ENCODE measurements around the gene ZYG11A. TPM values are rescaled to one million over a fixed set of nuclear protein-coding genes. Genes with fewer than 3 reads are reported as not detected.
"Not testable (repeated sequence)": the region's sequence is repeated elsewhere in the genome, so short reads cannot be mapped to it uniquely, and the experiment has no call there.

ZYG11A gene
- total RNA-seq (2014; rRNA removed; shearing (Covaris generic)): 6.8 and 7.7 TPM in 2 replicates

GRCh38 chr1:52842643-52843310 is at the start of gene ZYG11A:
TSS of gene ZYG11A (plus strand) at chr1:52842760. CDS start at chr1:52842884, 124 bp downstream.
- peak; percentile 72 for DNase-seq (ENCODE audit: low spot score)

- not testable (repeated sequence) for DNase-seq (ENCODE audit: low spot score)
Measured at GRCh38 chr1:52793717-52794116, 48.8 kb upstream of the ZYG11A start.

- DNase-seq (ENCODE audit: low spot score): no peak
Measured at GRCh38 chr1:52795464-52795863, 47.1 kb upstream of the ZYG11A start.

GRCh38 chr1:52798331-52798730 is 44.2 kb upstream of the ZYG11A start:
- DNase-seq (ENCODE audit: low spot score): no peak

GRCh38 chr1:52801011-52801410 is 41.5 kb upstream of the ZYG11A start:
- DNase-seq (ENCODE audit: low spot score): no peak

GRCh38 chr1:52804083-52804482 is 38.5 kb upstream of the ZYG11A start:
- not testable (repeated sequence) for DNase-seq (ENCODE audit: low spot score)

- no peak for DNase-seq (ENCODE audit: low spot score)
Measured at GRCh38 chr1:52814465-52814864, 28.1 kb upstream of the ZYG11A start.

GRCh38 chr1:52820830-52821229 is 21.7 kb upstream of the ZYG11A start:
- not testable (repeated sequence) for DNase-seq (ENCODE audit: low spot score)

GRCh38 chr1:52825868-52826267 is 16.7 kb upstream of the ZYG11A start:
- no peak for DNase-seq (ENCODE audit: low spot score)

- DNase-seq (ENCODE audit: low spot score): no peak
Measured at GRCh38 chr1:52834798-52835197, 7.8 kb upstream of the ZYG11A start.

- no peak for DNase-seq (ENCODE audit: low spot score)
Measured at GRCh38 chr1:52836035-52836434, 6.5 kb upstream of the ZYG11A start.

- DNase-seq (ENCODE audit: low spot score): not testable (repeated sequence)
Measured at GRCh38 chr1:52839175-52839574, 3.4 kb upstream of the ZYG11A start.

GRCh38 chr1:52845119-52845518 is 2.6 kb downstream of the ZYG11A start:
- DNase-seq (ENCODE audit: low spot score): not testable (repeated sequence)

GRCh38 chr1:52848423-52848822 is 5.9 kb downstream of the ZYG11A start:
- no peak for DNase-seq (ENCODE audit: low spot score)

- no peak for DNase-seq (ENCODE audit: low spot score)
Measured at GRCh38 chr1:52850951-52851350, 8.4 kb downstream of the ZYG11A start.

- no peak for DNase-seq (ENCODE audit: low spot score)
Measured at GRCh38 chr1:52852854-52853253, 10.3 kb downstream of the ZYG11A start.

GRCh38 chr1:52855584-52855983 is 13.0 kb downstream of the ZYG11A start:
- no peak for DNase-seq (ENCODE audit: low spot score)

GRCh38 chr1:52856026-52856425 is 13.5 kb downstream of the ZYG11A start:
- DNase-seq (ENCODE audit: low spot score): no peak

- DNase-seq (ENCODE audit: low spot score): no peak
Measured at GRCh38 chr1:52857443-52857842, 14.9 kb downstream of the ZYG11A start.

- DNase-seq (ENCODE audit: low spot score): no peak
Measured at GRCh38 chr1:52862666-52863458, 20.3 kb downstream of the ZYG11A start.

- no peak for DNase-seq (ENCODE audit: low spot score)
Measured at GRCh38 chr1:52867087-52867863, 24.7 kb downstream of the ZYG11A start.

GRCh38 chr1:52869727-52870126 is 27.2 kb downstream of the ZYG11A start:
- not testable (repeated sequence) for DNase-seq (ENCODE audit: low spot score)
